Stimulated activated CD8-positive, alpha-beta memory T cell treated with anti-CD3 and anti-CD28 coated beads, Interleukin-4, amount 100 ng/mL, for 24 hours (primary cell): ENCODE data around the gene TRMU.
"Not testable (repeated sequence)": the region's sequence is repeated elsewhere in the genome, so short reads cannot be mapped to it uniquely, and the experiment has no call there.

Experiments
- DNase-seq: peaks from one replicate; pipeline ENCODE4 v3.0.0-alpha.2; 2020; ENCODE audit warnings: low read depth

TRMU gene

GRCh38 chr22:46300491-46300890 lies 35.0 kb upstream of the TRMU start:
- DNase-seq = no peak

GRCh38 chr22:46303347-46303965 lies 32.1 kb upstream of the TRMU start:
- DNase-seq = no peak

GRCh38 chr22:46308283-46308988 lies 27.1 kb upstream of the TRMU start:
- DNase-seq = no peak

- no peak for DNase-seq
Observed at GRCh38 chr22:46309526-46310085, 25.9 kb upstream of the TRMU start.

- DNase-seq = no peak
Observed at GRCh38 chr22:46312056-46312455, 23.5 kb upstream of the TRMU start.

GRCh38 chr22:46312848-46313247 lies 22.7 kb upstream of the TRMU start:
- not testable (repeated sequence) for DNase-seq

GRCh38 chr22:46315976-46316375 lies 19.5 kb upstream of the TRMU start:
- DNase-seq = no peak

GRCh38 chr22:46317646-46318045 lies 17.9 kb upstream of the TRMU start:
- no peak for DNase-seq

GRCh38 chr22:46318576-46318975 lies 16.9 kb upstream of the TRMU start:
- DNase-seq = no peak

GRCh38 chr22:46319319-46319718 lies 16.2 kb upstream of the TRMU start:
- no peak for DNase-seq

- DNase-seq = no peak
Observed at GRCh38 chr22:46320166-46320710, 15.3 kb upstream of the TRMU start.

- no peak for DNase-seq
Observed at GRCh38 chr22:46320716-46321386, 14.7 kb upstream of the TRMU start.

GRCh38 chr22:46322711-46323110 lies 12.8 kb upstream of the TRMU start:
- DNase-seq = no peak

- no peak for DNase-seq
Observed at GRCh38 chr22:46323162-46323561, 12.4 kb upstream of the TRMU start.

- no peak for DNase-seq
Observed at GRCh38 chr22:46326066-46326680, 9.3 kb upstream of the TRMU start.

GRCh38 chr22:46327691-46328465 lies 7.6 kb upstream of the TRMU start:
- no peak for DNase-seq

GRCh38 chr22:46328797-46329196 lies 6.7 kb upstream of the TRMU start:
- no peak for DNase-seq

- no peak for DNase-seq
Observed at GRCh38 chr22:46329616-46330015, 5.9 kb upstream of the TRMU start.

- no peak for DNase-seq
Observed at GRCh38 chr22:46330426-46330825, 5.1 kb upstream of the TRMU start.

- DNase-seq = no peak
Observed at GRCh38 chr22:46331496-46331895, 4.0 kb upstream of the TRMU start.
